HepG2 (cell line): ENCODE measurements around the gene YTHDF1. TPM values are rescaled to one million over a fixed set of nuclear protein-coding genes. Genes with fewer than 3 reads are reported as not detected.

Experiments used
- ATAC-seq: fragments of 200-7000 bp; cut with Tn5 transposase; 3 replicates; pipeline ENCODE4 v1.9.1; 2020; ENCODE audit warnings: mild to moderate bottlenecking, moderate library complexity
- BruUV-seq: library from RNA; stranded (reverse); fragments of 400-500 nt; replicated peaks from 2 replicates; lab custom pipeline; 2021; lab: Mats Ljungman, UMichigan
- CTCF ChIA-PET: fragments of 300-600 bp; formaldehyde crosslinking; extraction: SDS; loops from one replicate; lab custom pipeline; 2021; ENCODE audit warnings: low total read pairs, inconsistent platforms, low intra/inter-chr PET ratio; lab: Yijun Ruan, JAX
- POLR2A ChIA-PET: fragments of 350-600 bp; sonication (Branson Sonifier 250); formaldehyde crosslinking; loops from one replicate; lab custom pipeline; 2020; ENCODE audit warnings: antibody characterized with exemption, inconsistent platforms; lab: Yijun Ruan, JAX
- DNase-seq: peaks from one replicate; pipeline ENCODE4 v3.0.0-alpha.2; 2015; ENCODE audit warnings: low spot score
- FAIRE-seq: peaks from 3 replicates; lab custom pipeline; 2011; peaks lifted over from hg19 to GRCh38; lab: Jason Lieb, UNC
- H2AFZ ChIP-seq: one replicate; pipeline ENCODE4 v1.6.1; 2011; ENCODE audit warnings: low read length, inconsistent platforms
- H3K27ac ChIP-seq: fragments of 300-600 bp; 3 replicates; pipeline ENCODE4 v1.8.0; 2011; ENCODE audit warnings: mixed run types, mild to moderate bottlenecking, mixed read lengths, low read length, inconsistent platforms; ENCODE audit not compliant: insufficient read depth; ENCODE audit errors: extremely low read length
- H3K27me3 ChIP-seq, 2 experiments: fragments of 200-600 bp in 1 of 2; 2 replicates in 1 of 2; 3 replicates in 1 of 2; pipeline versions ENCODE4 v1.6.0 to v1.8.0; 2011; ENCODE audit warnings: low read length in 2 of 2, mild to moderate bottlenecking in 2 of 2, moderate library complexity in 2 of 2, inconsistent platforms in 1 of 2; ENCODE audit not compliant: insufficient read depth in 2 of 2, control insufficient read depth in 1 of 2
- H3K36me3 ChIP-seq, 2 experiments: fragments of 200-600 bp in 1 of 2; replicated peaks in 1 of 2; 2 replicates in 1 of 2; 3 replicates in 1 of 2; pipeline versions ENCODE4 v1.5.1 to v1.8.0; 2011; ENCODE audit warnings: low read length in 2 of 2, inconsistent platforms in 1 of 2; ENCODE audit not compliant: insufficient read depth in 2 of 2, control insufficient read depth in 1 of 2
- H3K4me1 ChIP-seq: 2 replicates; pipeline ENCODE4 v1.5.1; 2012; ENCODE audit warnings: low read length, inconsistent platforms; ENCODE audit not compliant: insufficient read depth
- H3K4me2 ChIP-seq: 2 replicates; pipeline ENCODE4 v1.6.0; 2011; ENCODE audit warnings: low read depth, low read length, inconsistent platforms
- H3K4me3 ChIP-seq, 3 experiments: fragments of 200-600 bp in 1 of 3; sonication (generic), shearing (Covaris generic) in 1 of 3; replicated peaks in 1 of 3; 2 replicates each; pipeline ENCODE4 v1.5.1; 2011 to 2016; ENCODE audit warnings: low read length in 3 of 3, inconsistent platforms in 2 of 3, low read depth in 2 of 3, mild to moderate bottlenecking in 2 of 3, control low read depth in 1 of 3, mixed read lengths in 1 of 3; ENCODE audit not compliant: insufficient read depth in 1 of 3
- H3K79me2 ChIP-seq: one replicate; pipeline ENCODE4 v1.6.1; 2011; ENCODE audit warnings: low read length, inconsistent platforms; ENCODE audit not compliant: insufficient read depth
- H3K9ac ChIP-seq: 2 replicates; pipeline ENCODE4 v1.6.0; 2011; ENCODE audit warnings: mild to moderate bottlenecking, low read depth, low read length, inconsistent platforms; ENCODE audit not compliant: insufficient read depth
- H3K9me3 ChIP-seq: 2 replicates; pipeline ENCODE4 v1.5.1; 2012; ENCODE audit warnings: mild to moderate bottlenecking, low read length
- H4K20me1 ChIP-seq: 2 replicates; pipeline ENCODE4 v1.6.0; 2011; ENCODE audit warnings: inconsistent platforms, mild to moderate bottlenecking, low read length, moderate library complexity; ENCODE audit not compliant: insufficient read depth
- ATF5 ChIP-seq: sonication (generic); formaldehyde crosslinking; IDR thresholded peaks from 2 replicates; pipeline ENCODE4 v1.4.0; 2020; ENCODE audit warnings: mild to moderate bottlenecking, low read depth, missing genetic modification reagents
- BRF2 ChIP-seq: sonication (generic); formaldehyde crosslinking; IDR thresholded peaks from 2 replicates; pipeline ENCODE4 v1.8.1; 2022; ENCODE audit warnings: mild to moderate bottlenecking, missing genetic modification reagents
- CC2D1A ChIP-seq: sonication (generic); formaldehyde crosslinking; IDR thresholded peaks from 2 replicates; pipeline ENCODE4 v1.8.1; 2023; ENCODE audit warnings: mild to moderate bottlenecking, missing genetic modification reagents
- EED ChIP-seq: sonication (generic); formaldehyde crosslinking; IDR thresholded peaks from 2 replicates; pipeline ENCODE4 v1.5.0; 2020; ENCODE audit warnings: mild to moderate bottlenecking, missing genetic modification reagents
- FOSL1 ChIP-seq: sonication (generic); formaldehyde crosslinking; IDR thresholded peaks from 2 replicates; pipeline ENCODE4 v1.9.0; 2021; ENCODE audit warnings: missing genetic modification reagents, borderline replicate concordance
- GFI1 ChIP-seq: sonication (generic); formaldehyde crosslinking; IDR thresholded peaks from 2 replicates; pipeline ENCODE4 v1.5.0; 2020; ENCODE audit warnings: missing genetic modification reagents, mild to moderate bottlenecking, borderline replicate concordance
- IRF2 ChIP-seq: IDR thresholded peaks from 2 replicates; pipeline ENCODE4 v1.6.1; 2018; ENCODE audit warnings: missing genetic modification reagents, missing compliant biosample characterization
- MED8 ChIP-seq: sonication (generic); formaldehyde crosslinking; IDR thresholded peaks from 2 replicates; pipeline ENCODE4 v1.8.1; 2023; ENCODE audit warnings: mild to moderate bottlenecking, missing genetic modification reagents; ENCODE audit not compliant: insufficient replicate concordance
- MYNN ChIP-seq: sonication (generic); formaldehyde crosslinking; IDR thresholded peaks from 2 replicates; pipeline ENCODE4 v1.4.0; 2020; ENCODE audit warnings: mild to moderate bottlenecking, low read depth, missing genetic modification reagents
- PAF1 ChIP-seq: IDR thresholded peaks from 2 replicates; pipeline ENCODE4 v1.6.1; 2016; ENCODE audit warnings: missing genetic modification reagents, missing compliant biosample characterization
- RFX5 ChIP-seq: IDR thresholded peaks from 2 replicates; pipeline ENCODE4 v1.6.1; 2011; ENCODE audit warnings: low read depth, low read length, improper control_type of control experiment
- SNAPC5 ChIP-seq: sonication (generic); formaldehyde crosslinking; IDR thresholded peaks from 2 replicates; pipeline ENCODE4 v1.8.1; 2023; ENCODE audit warnings: mild to moderate bottlenecking, missing genetic modification reagents, borderline replicate concordance
- TEF ChIP-seq: sonication (generic); formaldehyde crosslinking; IDR thresholded peaks from 2 replicates; pipeline ENCODE4 v1.5.0; 2020; ENCODE audit warnings: missing genetic modification reagents
- TP53 ChIP-seq: sonication (generic); formaldehyde crosslinking; conservative IDR thresholded peaks from 2 replicates; pipeline ENCODE4 v1.4.0; 2020; ENCODE audit warnings: missing genetic modification reagents
- ZFP37 ChIP-seq: sonication (generic); formaldehyde crosslinking; IDR thresholded peaks from 2 replicates; pipeline ENCODE4 v1.4.0; 2020; ENCODE audit warnings: missing genetic modification reagents, borderline replicate concordance
- ZNF3 ChIP-seq: IDR thresholded peaks from 2 replicates; pipeline ENCODE4 v1.7.0; 2017; ENCODE audit warnings: inconsistent platforms
- ZNF30 ChIP-seq: sonication (generic); formaldehyde crosslinking; IDR thresholded peaks from 2 replicates; pipeline ENCODE4 v1.5.0; 2020; ENCODE audit warnings: mild to moderate bottlenecking, missing genetic modification reagents
- ZZZ3 ChIP-seq: sonication (generic); formaldehyde crosslinking; IDR thresholded peaks from 2 replicates; pipeline ENCODE4 v1.4.0; 2020; ENCODE audit warnings: missing genetic modification reagents, mild to moderate bottlenecking, borderline replicate concordance
- WGBS: methylation state at CpG from one replicate; pipeline ENCODE4 v1.1.6; 2017; ENCODE audit warnings: low lambda C conversion rate; 5-methylcytosine and 5-hydroxymethylcytosine counted together
- in situ Hi-C: cut with HindIII; loops from 2 replicates; pipeline ENCODE4 v1.10.0; 2017; ENCODE audit warnings: low pct_unique_long_range_greater_than_20kb; ENCODE audit not compliant: extremely low pct_ligation_motif_present
- intact Hi-C: fragments of 100-400 bp; cut with micrococcal nuclease; formaldehyde crosslinking; loops from one replicate; pipeline ENCODE4 v1.10.0; 2022; ENCODE audit not compliant: unreplicated experiment
- polyA plus RNA-seq, 8 experiments: library from polyadenylated mRNA; depleted of rRNA in 3 of 8; stranded (reverse) in 7 of 8; unstranded in 1 of 8; fragments of >200 nt; fragmentation: Illumina TruSeq in 4 of 8; extraction: Trizol in 4 of 8; gene quantifications; 2 replicates each; pipeline versions ENCODE4 v1.2.1 to v1.2.3, GENCODE V29; 2011 to 2016; ENCODE audit warnings: low read depth in 4 of 8, missing spikeins in 1 of 8, mixed read lengths in 1 of 8; ENCODE audit not compliant: insufficient read depth in 1 of 8
- total RNA-seq, 5 experiments: library from RNA; depleted of rRNA; stranded (reverse); fragments of >200 nt; fragmentation: Illumina TruSeq; extraction: Trizol; gene quantifications; 2 replicates each; pipeline ENCODE4 v1.2.3, GENCODE V29; 2016; ENCODE audit warnings: low read depth in 1 of 5
- TF ChIP-seq, protein P1 (sequence below): sonication (generic); formaldehyde crosslinking; IDR thresholded peaks from 2 replicates; pipeline ENCODE4 v1.5.0; 2020; ENCODE audit warnings: mild to moderate bottlenecking, missing genetic modification reagents, moderate library complexity

The YTHDF1 gene
- total and polyA plus RNA-seq, 2 of the 13 experiments (the other 11 are each of a cell fraction or from before 2014, with no cell fraction given): 34.5 to 37.7 TPM

- TF ChIP-seq ATF5 (CRISPR knock-in tag) (no peak), BRF2 (no peak), FOSL1 (CRISPR knock-in tag) (no peak)
- TF ChIP-seq, protein P1, sequence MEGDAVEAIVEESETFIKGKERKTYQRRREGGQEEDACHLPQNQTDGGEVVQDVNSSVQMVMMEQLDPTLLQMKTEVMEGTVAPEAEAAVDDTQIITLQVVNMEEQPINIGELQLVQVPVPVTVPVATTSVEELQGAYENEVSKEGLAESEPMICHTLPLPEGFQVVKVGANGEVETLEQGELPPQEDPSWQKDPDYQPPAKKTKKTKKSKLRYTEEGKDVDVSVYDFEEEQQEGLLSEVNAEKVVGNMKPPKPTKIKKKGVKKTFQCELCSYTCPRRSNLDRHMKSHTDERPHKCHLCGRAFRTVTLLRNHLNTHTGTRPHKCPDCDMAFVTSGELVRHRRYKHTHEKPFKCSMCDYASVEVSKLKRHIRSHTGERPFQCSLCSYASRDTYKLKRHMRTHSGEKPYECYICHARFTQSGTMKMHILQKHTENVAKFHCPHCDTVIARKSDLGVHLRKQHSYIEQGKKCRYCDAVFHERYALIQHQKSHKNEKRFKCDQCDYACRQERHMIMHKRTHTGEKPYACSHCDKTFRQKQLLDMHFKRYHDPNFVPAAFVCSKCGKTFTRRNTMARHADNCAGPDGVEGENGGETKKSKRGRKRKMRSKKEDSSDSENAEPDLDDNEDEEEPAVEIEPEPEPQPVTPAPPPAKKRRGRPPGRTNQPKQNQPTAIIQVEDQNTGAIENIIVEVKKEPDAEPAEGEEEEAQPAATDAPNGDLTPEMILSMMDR: peak; percentile 63
These were observed 8.6 kb upstream of the YTHDF1 start (continued) for GRCh38 chr20:63224412-63225081.

GRCh38 chr20:63223826-63224207 lies 7.9 kb upstream of the YTHDF1 start:
- DNase-seq (no peak), FAIRE-seq (no peak), ATAC-seq (peak; percentile 2; the same call in 1 of the 3 replicates)
- H3K4me3 ChIP-seq: no peak overlapping the region
- H3K9ac ChIP-seq: no peak overlapping the region
- in situ Hi-C loops (no loop called here), intact Hi-C loops (loop anchor here (1.0 to 5.0 kb wide), 3 partner anchors 43 to 157 kb away; partner anchors contain the start of gene COL20A1)
- ChIA-PET POLR2A (interaction anchor here (0.8 to 1.8 kb wide), 3 partner anchors 7 to 17 kb away, joined by 3 to 6 read pairs (median 4); partner anchors contain the start of genes BIRC7 and YTHDF1), CTCF (interaction anchor here (0.9 to 1.9 kb wide), 4 partner anchors 9 to 67 kb away, joined by 3 to 10 read pairs (median 6); no protein-coding TSS in a partner anchor)
- H2AFZ ChIP-seq: no peak overlapping the region
- WGBS: 37% methylated on average over 6 of the region's 6 CpGs
- no peak overlapping the region for H3K27ac ChIP-seq
- no TSS peak for BruUV-seq
- H3K79me2 ChIP-seq: no peaks in the 10 kb centered on the region
- no peaks in the 10 kb centered on the region; the same call in 1 of the 2 replicates for H4K20me1 ChIP-seq
- no peaks in the 10 kb centered on the region for H3K36me3 ChIP-seq
- H3K4me2 ChIP-seq: no peak overlapping the region
- H3K9me3 ChIP-seq: no peaks in the 10 kb centered on the region
- peaks cover 4% of the 10 kb centered on the region; the same call in 1 of the 2 replicates for H3K4me1 ChIP-seq
- H3K27me3 ChIP-seq: peaks cover 32 to 77% of the 10 kb centered on the region in 2 experiments; a peak in 4 of 5 replicates
- no peak for TF ChIP-seq TP53
- no peak for TF ChIP-seq ZNF30
- TF ChIP-seq ZNF3: no peak
- TF ChIP-seq IRF2 (CRISPR knock-in tag): no peak
- TF ChIP-seq TEF: no peak
- TF ChIP-seq ZZZ3: no peak
- peak; percentile 17 for TF ChIP-seq MED8 (CRISPR knock-in tag)
- TF ChIP-seq SNAPC5 (CRISPR knock-in tag): no peak
- no peak for TF ChIP-seq PAF1 (CRISPR knock-in tag)
- no peak for TF ChIP-seq CC2D1A (CRISPR knock-in tag)
- no peak for TF ChIP-seq GFI1 (CRISPR knock-in tag)
- TF ChIP-seq EED: 0 out of 2 replicates have a peak, but pooled peaks have one; percentile 71
- no peak for TF ChIP-seq MYNN (CRISPR knock-in tag)
- no peak for TF ChIP-seq RFX5
- TF ChIP-seq ZFP37 (CRISPR knock-in tag): no peak
